Neuronal stem cell (in vitro differentiated cells): ENCODE measurements around the gene PEX13.

Source experiments
- DNase-seq: peaks from one replicate; pipeline ENCODE4 v3.0.0-alpha.2; 2013; ENCODE audit warnings: low spot score
- H2AFZ ChIP-seq: one replicate; pipeline ENCODE4 v1.6.1; 2013; ENCODE audit warnings: mild to moderate bottlenecking, low read length, inconsistent platforms
- H2AK5ac ChIP-seq: 2 replicates; pipeline ENCODE4 v1.6.1; 2013; ENCODE audit warnings: low read depth, mild to moderate bottlenecking, inconsistent platforms, low read length, moderate library complexity, mixed read lengths
- H2BK120ac ChIP-seq: 2 replicates; pipeline ENCODE4 v1.6.1; 2013; ENCODE audit warnings: low read depth, mild to moderate bottlenecking, inconsistent platforms, low read length, moderate library complexity, mixed read lengths
- H2BK12ac ChIP-seq: one replicate; pipeline ENCODE4 v1.6.1; 2013; ENCODE audit warnings: low read length, inconsistent platforms
- H2BK15ac ChIP-seq: 2 replicates; pipeline ENCODE4 v1.6.1; 2013; ENCODE audit warnings: mild to moderate bottlenecking, low read length, inconsistent platforms, mixed read lengths
- H2BK5ac ChIP-seq: one replicate; pipeline ENCODE4 v1.6.1; 2013; ENCODE audit warnings: inconsistent platforms, mild to moderate bottlenecking, low read length, moderate library complexity
- H3K14ac ChIP-seq: one replicate; pipeline ENCODE4 v1.6.1; 2013; ENCODE audit warnings: low read length, inconsistent platforms
- H3K18ac ChIP-seq: 2 replicates; pipeline ENCODE4 v1.6.1; 2013; ENCODE audit warnings: low read length, inconsistent platforms
- H3K23ac ChIP-seq: 2 replicates; pipeline ENCODE4 v1.6.1; 2013; ENCODE audit warnings: low read depth, mild to moderate bottlenecking, mixed read lengths, low read length, inconsistent platforms; ENCODE audit not compliant: poor library complexity
- H3K27ac ChIP-seq: replicated peaks from 3 replicates; pipeline ENCODE4 v1.5.1; 2013; ENCODE audit warnings: low read length, inconsistent platforms
- H3K27me3 ChIP-seq, 3 experiments: 2 replicates each; pipeline ENCODE4 v1.6.1; 2013; ENCODE audit warnings: low read length in 3 of 3, mild to moderate bottlenecking in 2 of 3, inconsistent platforms in 1 of 3, low read depth in 1 of 3, mixed read lengths in 1 of 3, moderate library complexity in 1 of 3; ENCODE audit not compliant: control insufficient read depth in 3 of 3, insufficient read depth in 3 of 3
- H3K36me3 ChIP-seq, 2 donors: replicated peaks in 1 of 2; 2 replicates each; pipeline ENCODE4 v1.6.1; 2013; ENCODE audit warnings: low read length in 2 of 2; ENCODE audit not compliant: control insufficient read depth in 2 of 2, insufficient read depth in 2 of 2
- H3K4ac ChIP-seq: 2 replicates; pipeline ENCODE4 v1.6.1; 2013; ENCODE audit warnings: inconsistent platforms, mild to moderate bottlenecking, low read length, moderate library complexity
- H3K4me1 ChIP-seq, 2 donors: 1 replicate in 1 of 2; 2 replicates in 1 of 2; pipeline ENCODE4 v1.6.1; 2013; ENCODE audit warnings: low read length in 2 of 2, low read depth in 1 of 2; ENCODE audit not compliant: control insufficient read depth in 2 of 2, insufficient read depth in 1 of 2
- H3K4me2 ChIP-seq: one replicate; pipeline ENCODE4 v1.6.1; 2013; ENCODE audit warnings: mild to moderate bottlenecking, low read length, inconsistent platforms; ENCODE audit not compliant: insufficient read depth, poor library complexity, severe bottlenecking
- H3K4me3 ChIP-seq, 2 donors: 2 replicates each; pipeline ENCODE4 v1.5.1; 2013; ENCODE audit warnings: low read length in 2 of 2, mild to moderate bottlenecking in 2 of 2, inconsistent platforms in 1 of 2, moderate library complexity in 1 of 2
- H3K79me1 ChIP-seq: one replicate; pipeline ENCODE4 v1.6.1; 2013; ENCODE audit warnings: low read depth, mild to moderate bottlenecking, inconsistent platforms, low read length, moderate library complexity
- H3K9ac ChIP-seq: one replicate; pipeline ENCODE4 v1.6.1; 2013; ENCODE audit warnings: mild to moderate bottlenecking, low read depth, low read length, inconsistent platforms; ENCODE audit not compliant: poor library complexity
- H3K9me3 ChIP-seq, 2 donors: replicated peaks in 1 of 2; 2 replicates each; pipeline versions ENCODE3 to v1.6.1; 2013; ENCODE audit warnings: low read length in 2 of 2, mild to moderate bottlenecking in 2 of 2, inconsistent platforms in 1 of 2, low read depth in 1 of 2, mixed read lengths in 1 of 2, moderate library complexity in 1 of 2; ENCODE audit not compliant: control insufficient read depth in 2 of 2, insufficient read depth in 1 of 2
- H4K8ac ChIP-seq: one replicate; pipeline ENCODE4 v1.6.1; 2013; ENCODE audit warnings: low read depth, mild to moderate bottlenecking, inconsistent platforms, low read length, moderate library complexity
- H4K91ac ChIP-seq: one replicate; pipeline ENCODE4 v1.6.1; 2013; ENCODE audit warnings: low read length, low read depth, mild to moderate bottlenecking, inconsistent platforms; ENCODE audit not compliant: poor library complexity
- WGBS, 2 donors: extraction: QIAGEN DNeasy Blood & Tissue Kit; methylation state at CpG; one replicate each; pipeline ENCODE4 v1.1.7; 2013; ENCODE audit warnings: missing lambda C conversion rate in 2 of 2, mixed read lengths in 1 of 2; ENCODE audit not compliant: insufficient read length in 2 of 2, insufficient replicate concordance in 1 of 2; ENCODE audit errors: extremely low coverage in 2 of 2; 5-methylcytosine and 5-hydroxymethylcytosine counted together

PEX13 gene

GRCh38 chr2:61017003-61017555 lies 441 bp upstream of the PEX13 start:
- Histone ChIP-seq H3K4ac (no peak overlapping the region), H3K4me3 (peak overlapping the region; percentile 80 to 90), H3K36me3 (peaks cover 4 to 18% of the 10 kb centered on the region in 2 donors), H4K8ac (no peak overlapping the region), H3K9me3 (peaks cover 0 to under 1% of the 10 kb centered on the region in 2 donors), H2BK5ac (peak overlapping the region; percentile 99), H2AK5ac (no peak overlapping the region), H2BK12ac (no peak overlapping the region), H2BK15ac (no peak overlapping the region), H2AFZ (peak overlapping the region; percentile 89), H3K27ac (peak overlapping the region; percentile 95), H3K79me1 (peaks cover 6% of the 10 kb centered on the region), H3K4me2 (peak overlapping the region; percentile 94), H3K14ac (peak overlapping the region; percentile 31), H3K4me1 (peaks cover 0 to 2% of the 10 kb centered on the region in 2 donors), H3K27me3 (no peaks in the 10 kb centered on the region), H3K23ac (peak overlapping the region; percentile 81), H3K18ac (peak overlapping the region; percentile 85), H3K9ac (peak overlapping the region; percentile 78), H4K91ac (no peak overlapping the region), H2BK120ac (no peak overlapping the region)
- no peak for DNase-seq
- no CpG with 5 or more reads among the region's 27 CpGs for WGBS, 2 donors

- DNase-seq = no peak
- peaks cover 0 to 2% of the 10 kb centered on the region in 2 donors for H3K4me1 ChIP-seq
- no peak overlapping the region for H3K4ac ChIP-seq
- H3K27me3 ChIP-seq = no peaks in the 10 kb centered on the region
- H2BK15ac ChIP-seq = no peak overlapping the region
- peaks cover 6% of the 10 kb centered on the region for H3K79me1 ChIP-seq
- H3K18ac ChIP-seq = no peak overlapping the region
- H4K8ac ChIP-seq = no peak overlapping the region
- H3K4me2 ChIP-seq = peak overlapping the region; percentile 94
- peak overlapping the region; percentile 78 for H3K9ac ChIP-seq
- H2AK5ac ChIP-seq = no peak overlapping the region
- H2BK12ac ChIP-seq = no peak overlapping the region
- peak overlapping the region; percentile 95 for H3K27ac ChIP-seq
- WGBS, 2 donors = no CpG with 5 or more reads among the region's 7 CpGs
- H4K91ac ChIP-seq = no peak overlapping the region
- peaks cover 0 to 8% of the 10 kb centered on the region in 2 donors for H3K9me3 ChIP-seq
- no peak overlapping the region for H2BK120ac ChIP-seq
- no peak overlapping the region for H3K14ac ChIP-seq
- no peak overlapping the region for H3K23ac ChIP-seq
- peak overlapping the region; percentile 89 for H2AFZ ChIP-seq
- peak overlapping the region; percentile 80 to 90 for H3K4me3 ChIP-seq
- H3K36me3 ChIP-seq = peaks cover 4 to 30% of the 10 kb centered on the region in 2 donors
- H2BK5ac ChIP-seq = peak overlapping the region; percentile 99
Measured at GRCh38 chr2:61018318-61018755, 817 bp downstream of the PEX13 start.

GRCh38 chr2:61018798-61019197 lies 1.3 kb downstream of the PEX13 start:
- Histone ChIP-seq H3K23ac (no peak overlapping the region), H3K27ac (no peak overlapping the region), H3K4me3 (peak overlapping the region in 1 of 2 donors; percentile 80), H3K9ac (no peak overlapping the region), H3K36me3 (peaks cover 4 to 35% of the 10 kb centered on the region in 2 donors), H3K9me3 (peaks cover 0 to 8% of the 10 kb centered on the region in 2 donors), H2BK15ac (no peak overlapping the region), H2AK5ac (no peak overlapping the region), H3K14ac (no peak overlapping the region), H3K18ac (no peak overlapping the region), H2BK5ac (no peak overlapping the region), H3K4me1 (peaks cover 0 to 2% of the 10 kb centered on the region in 2 donors), H4K91ac (no peak overlapping the region), H2BK120ac (no peak overlapping the region), H3K4me2 (no peak overlapping the region), H3K27me3 (no peaks in the 10 kb centered on the region), H3K4ac (no peak overlapping the region), H2AFZ (no peak overlapping the region), H4K8ac (no peak overlapping the region), H2BK12ac (no peak overlapping the region), H3K79me1 (peaks cover 8% of the 10 kb centered on the region)
- no peak for DNase-seq
- no CpG with 5 or more reads among the region's 6 CpGs for WGBS, 2 donors

- Histone ChIP-seq H3K27ac (no peak overlapping the region), H3K4me1 (no peaks in the 10 kb centered on the region), H3K79me1 (peaks cover 9% of the 10 kb centered on the region), H2AFZ (no peak overlapping the region), H2BK5ac (no peak overlapping the region), H3K4me3 (no peak overlapping the region), H2BK120ac (no peak overlapping the region), H4K8ac (peak overlapping the region; percentile 43), H3K23ac (no peak overlapping the region), H4K91ac (no peak overlapping the region), H3K27me3 (no peaks in the 10 kb centered on the region), H3K36me3 (peaks cover 4 to 40% of the 10 kb centered on the region in 2 donors), H2AK5ac (no peak overlapping the region), H3K18ac (no peak overlapping the region), H2BK15ac (no peak overlapping the region), H3K4me2 (no peak overlapping the region), H3K4ac (no peak overlapping the region), H2BK12ac (peak overlapping the region; percentile 41), H3K9ac (no peak overlapping the region), H3K14ac (no peak overlapping the region), H3K9me3 (peaks cover 0 to 8% of the 10 kb centered on the region in 2 donors)
- WGBS, 2 donors = no CpG with 5 or more reads among the region's 6 CpGs
- DNase-seq = no peak
Measured at GRCh38 chr2:61021228-61021660, 3.7 kb downstream of the PEX13 start.
